Stimulated activated CD4-positive, alpha-beta T cell treated with anti-CD3 and anti-CD28 coated beads, TNF-alpha, amount 100 ng/mL, for 4 hours (primary cell): ENCODE measurements around the gene AGAP6.
"Not testable (repeated sequence)": the region's sequence is repeated elsewhere in the genome, so short reads cannot be mapped to it uniquely, and the experiment has no call there.

Experiments
- DNase-seq, 3 experiments: peaks; one replicate each; pipeline ENCODE4 v3.0.0-alpha.2; 2020; ENCODE audit warnings: low read depth in 3 of 3

AGAP6 gene

GRCh38 chr10:50024716-50025383, 36.6 kb downstream of the AGAP6 start:
- DNase-seq = not testable (repeated sequence)

GRCh38 chr10:50025627-50026026, 37.4 kb downstream of the AGAP6 start:
- no peak for DNase-seq

GRCh38 chr10:50027195-50027594, 39.0 kb downstream of the AGAP6 start:
- DNase-seq = no peak

GRCh38 chr10:50033481-50033880, 45.3 kb downstream of the AGAP6 start:
- no peak for DNase-seq

- DNase-seq = not testable (repeated sequence)
These were observed 47.1 kb downstream of the AGAP6 start for GRCh38 chr10:50035337-50035736.

- DNase-seq = no peak
These were observed 56.9 kb downstream of the AGAP6 start for GRCh38 chr10:50044941-50045664.

GRCh38 chr10:50046457-50046856, 58.3 kb downstream of the AGAP6 start:
- not testable (repeated sequence) for DNase-seq

- not testable (repeated sequence) for DNase-seq
These were observed 59.4 kb downstream of the AGAP6 start for GRCh38 chr10:50047594-50047993.

- DNase-seq = not testable (repeated sequence)
These were observed 63.9 kb downstream of the AGAP6 start for GRCh38 chr10:50051995-50052660.

GRCh38 chr10:50052778-50053376, 64.7 kb downstream of the AGAP6 start:
- not testable (repeated sequence) for DNase-seq

- DNase-seq = not testable (repeated sequence)
These were observed 67.5 kb downstream of the AGAP6 start for GRCh38 chr10:50055494-50056292.

- DNase-seq = not testable (repeated sequence)
These were observed 68.4 kb downstream of the AGAP6 start for GRCh38 chr10:50056654-50057053.

GRCh38 chr10:50058727-50059126, 70.5 kb downstream of the AGAP6 start:
- DNase-seq = not testable (repeated sequence)

- not testable (repeated sequence) for DNase-seq
These were observed 71.7 kb downstream of the AGAP6 start for GRCh38 chr10:50059946-50060345.
